ENCODE results near the gene ARMC2.

GRCh38 chr6:108853077-108853476 is 4.9 kb downstream of the ARMC2 start:
- no peak for TF ChIP-seq EZH2 (IDR thresholded peaks at IDR 0.05; ENCODE audit: low read length, unreplicated experiment)
- TF ChIP-seq, protein P1, sequence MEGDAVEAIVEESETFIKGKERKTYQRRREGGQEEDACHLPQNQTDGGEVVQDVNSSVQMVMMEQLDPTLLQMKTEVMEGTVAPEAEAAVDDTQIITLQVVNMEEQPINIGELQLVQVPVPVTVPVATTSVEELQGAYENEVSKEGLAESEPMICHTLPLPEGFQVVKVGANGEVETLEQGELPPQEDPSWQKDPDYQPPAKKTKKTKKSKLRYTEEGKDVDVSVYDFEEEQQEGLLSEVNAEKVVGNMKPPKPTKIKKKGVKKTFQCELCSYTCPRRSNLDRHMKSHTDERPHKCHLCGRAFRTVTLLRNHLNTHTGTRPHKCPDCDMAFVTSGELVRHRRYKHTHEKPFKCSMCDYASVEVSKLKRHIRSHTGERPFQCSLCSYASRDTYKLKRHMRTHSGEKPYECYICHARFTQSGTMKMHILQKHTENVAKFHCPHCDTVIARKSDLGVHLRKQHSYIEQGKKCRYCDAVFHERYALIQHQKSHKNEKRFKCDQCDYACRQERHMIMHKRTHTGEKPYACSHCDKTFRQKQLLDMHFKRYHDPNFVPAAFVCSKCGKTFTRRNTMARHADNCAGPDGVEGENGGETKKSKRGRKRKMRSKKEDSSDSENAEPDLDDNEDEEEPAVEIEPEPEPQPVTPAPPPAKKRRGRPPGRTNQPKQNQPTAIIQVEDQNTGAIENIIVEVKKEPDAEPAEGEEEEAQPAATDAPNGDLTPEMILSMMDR (conservative IDR thresholded peaks at IDR 0.05; ENCODE audit: low read depth, low read length) = no peak
